CD8-positive, alpha-beta memory T cell (primary cell): Measurements from ENCODE around the gene BEND5. TPM values are rescaled to one million over a fixed set of nuclear protein-coding genes. Genes with fewer than 3 reads are reported as not detected.

Experiments used
- CTCF ChIA-PET: fragments of 350-600 bp; sonication (Branson Sonifier 250); formaldehyde crosslinking; loops from one replicate; lab custom pipeline; 2021; ENCODE audit warnings: antibody characterized with exemption; lab: Charles Lee
- POLR2A ChIA-PET: fragments of 350-600 bp; sonication (Branson Sonifier 250); formaldehyde crosslinking; loops from one replicate; lab custom pipeline; 2021; ENCODE audit warnings: antibody characterized with exemption; lab: Charles Lee
- DNase-seq, 5 donors: peaks; one replicate each; pipeline versions ENCODE4 v3.0.0 to v3.0.0-alpha.2; 2020 to 2022; ENCODE audit warnings: mixed read lengths in 1 of 5
- H3K27ac ChIP-seq: one replicate; pipeline ENCODE4 v1.7.0; 2013; ENCODE audit warnings: low read depth, mild to moderate bottlenecking, low read length, moderate library complexity
- H3K27me3 ChIP-seq: 2 replicates; pipeline ENCODE4 v1.7.0; 2013; ENCODE audit warnings: low read length, mild to moderate bottlenecking; ENCODE audit not compliant: insufficient read depth, poor library complexity, severe bottlenecking
- H3K36me3 ChIP-seq: 2 replicates; pipeline ENCODE4 v1.7.0; 2013; ENCODE audit warnings: mild to moderate bottlenecking, low read length, moderate library complexity; ENCODE audit not compliant: insufficient read depth
- H3K4me1 ChIP-seq: 2 replicates; pipeline ENCODE4 v1.7.0; 2013; ENCODE audit warnings: mild to moderate bottlenecking, low read length, moderate library complexity; ENCODE audit not compliant: insufficient read depth
- H3K4me3 ChIP-seq: 2 replicates; pipeline ENCODE4 v1.7.0; 2013; ENCODE audit warnings: mild to moderate bottlenecking, low read length
- H3K9me3 ChIP-seq: 2 replicates; pipeline ENCODE4 v1.7.0; 2013; ENCODE audit warnings: mild to moderate bottlenecking, low read length
- H3K27ac Mint-ChIP-seq, 8 donors: one replicate each; pipeline ENCODE4 v1.8.0; 2020 to 2021; ENCODE audit warnings: mixed read lengths in 8 of 8, mild to moderate bottlenecking in 6 of 8, inconsistent platforms in 3 of 8, moderate library complexity in 3 of 8
- H3K27me3 Mint-ChIP-seq, 2 donors: one replicate each; pipeline ENCODE4 v1.8.0; 2020 to 2021; ENCODE audit warnings: mixed read lengths in 2 of 2, mild to moderate bottlenecking in 1 of 2, moderate library complexity in 1 of 2
- H3K36me3 Mint-ChIP-seq, 3 donors: one replicate each; pipeline ENCODE4 v1.8.0; 2020 to 2021; ENCODE audit warnings: mixed read lengths in 3 of 3, inconsistent platforms in 1 of 3, mild to moderate bottlenecking in 1 of 3
- H3K4me1 Mint-ChIP-seq, 3 donors: one replicate each; pipeline ENCODE4 v1.8.0; 2020 to 2021; ENCODE audit warnings: mixed read lengths in 3 of 3, inconsistent platforms in 1 of 3, mild to moderate bottlenecking in 1 of 3
- H3K4me3 Mint-ChIP-seq, 7 donors: one replicate each; pipeline ENCODE4 v1.8.0; 2020 to 2021; ENCODE audit warnings: mixed read lengths in 7 of 7, mild to moderate bottlenecking in 6 of 7, moderate library complexity in 4 of 7, inconsistent platforms in 2 of 7
- H3K9me3 Mint-ChIP-seq, 5 donors: one replicate each; pipeline ENCODE4 v1.8.0; 2020 to 2022; ENCODE audit warnings: mixed read lengths in 5 of 5, mild to moderate bottlenecking in 3 of 5, moderate library complexity in 2 of 5, inconsistent platforms in 1 of 5
- polyA plus RNA-seq: library from polyadenylated mRNA; unstranded; fragments of 300-500 nt; fragmentation: Illumina TruSeq; gene quantifications from one replicate; pipeline ENCODE4 v1.2.3, GENCODE V29; 2021
- total RNA-seq, 2 experiments: library from RNA; stranded (reverse); gene quantifications; one replicate each; pipeline ENCODE4 v1.2.3, GENCODE V29; 2021

Gene BEND5
- total and polyA plus RNA-seq, 3 experiments from 2014 or later = 0.55 to 3.1 (median 1.1) TPM

- no peaks in the 10 kb centered on the region for H3K36me3 ChIP-seq
Measured at GRCh38 chr1:48746906-48747305, 29.8 kb downstream of the BEND5 start.

GRCh38 chr1:48744032-48744431 lies 32.7 kb downstream of the BEND5 start:
- no peak overlapping the region for H3K4me3 ChIP-seq
- ChIA-PET POLR2A (no interaction called here), CTCF (no interaction called here)
- H3K27me3 ChIP-seq = no peaks in the 10 kb centered on the region
- H3K36me3 ChIP-seq = no peaks in the 10 kb centered on the region
- H3K27ac ChIP-seq = no peak overlapping the region
- no peak for DNase-seq
- H3K4me1 ChIP-seq = no peaks in the 10 kb centered on the region
- H3K9me3 Mint-ChIP-seq = peaks cover 0 to 2% (median 0%) of the 10 kb centered on the region in 5 donors
- no peaks in the 10 kb centered on the region for H3K27me3 Mint-ChIP-seq
- no peak overlapping the region for H3K27ac Mint-ChIP-seq
- H3K4me3 Mint-ChIP-seq = no peak overlapping the region
- H3K36me3 Mint-ChIP-seq = peaks cover 0 to 2% (median 0%) of the 10 kb centered on the region in 3 donors
- H3K9me3 ChIP-seq = no peaks in the 10 kb centered on the region
- no peaks in the 10 kb centered on the region for H3K4me1 Mint-ChIP-seq

More at GRCh38 chr1:48746906-48747305, 29.8 kb downstream of the BEND5 start:
- CTCF ChIA-PET = no interaction called here
- H3K36me3 Mint-ChIP-seq = no peaks in the 10 kb centered on the region
- no peak for DNase-seq
- no peaks in the 10 kb centered on the region for H3K27me3 ChIP-seq
- POLR2A ChIA-PET = no interaction called here
- no peak overlapping the region for H3K4me3 Mint-ChIP-seq
- peaks cover 0 to 2% (median 0%) of the 10 kb centered on the region in 5 donors for H3K9me3 Mint-ChIP-seq
- H3K9me3 ChIP-seq = no peaks in the 10 kb centered on the region
- no peaks in the 10 kb centered on the region for H3K4me1 Mint-ChIP-seq
- no peak overlapping the region for H3K4me3 ChIP-seq
- no peak overlapping the region for H3K27ac Mint-ChIP-seq
- no peaks in the 10 kb centered on the region for H3K4me1 ChIP-seq
- H3K27ac ChIP-seq = no peak overlapping the region
- H3K27me3 Mint-ChIP-seq = peaks cover 0 to 2% of the 10 kb centered on the region in 2 donors

DNA sequence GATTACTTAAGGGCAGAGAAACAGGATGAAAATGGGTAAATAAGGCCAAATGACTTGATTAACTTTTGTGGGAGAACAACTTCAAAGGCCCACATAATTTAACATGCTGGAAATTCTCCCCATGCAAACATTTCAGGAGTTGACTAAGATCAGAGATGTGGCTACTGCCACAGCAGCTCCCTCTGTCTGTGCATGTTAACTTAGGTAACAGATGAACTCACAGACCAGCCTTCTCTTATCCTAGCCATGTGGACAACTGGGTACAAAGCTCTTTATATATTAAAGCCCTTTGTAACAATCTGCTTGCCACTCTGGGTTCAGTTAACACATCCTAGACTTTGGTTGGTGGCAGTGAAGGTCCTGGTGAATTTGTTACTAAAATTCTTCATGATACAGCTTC lies 33.2 kb downstream of the BEND5 start:
- no peak overlapping the region for H3K27ac Mint-ChIP-seq
- ChIA-PET CTCF (no interaction called here), POLR2A (no interaction called here)
- H3K9me3 Mint-ChIP-seq = peaks cover 0 to 2% (median 0%) of the 10 kb centered on the region in 5 donors
- Histone ChIP-seq H3K9me3 (no peaks in the 10 kb centered on the region), H3K27me3 (no peaks in the 10 kb centered on the region), H3K27ac (no peak overlapping the region), H3K4me1 (no peaks in the 10 kb centered on the region), H3K36me3 (no peaks in the 10 kb centered on the region), H3K4me3 (no peak overlapping the region)
- H3K36me3 Mint-ChIP-seq = peaks cover 0 to 4% (median 0%) of the 10 kb centered on the region in 3 donors
- no peaks in the 10 kb centered on the region for H3K27me3 Mint-ChIP-seq
- no peak overlapping the region for H3K4me3 Mint-ChIP-seq
- H3K4me1 Mint-ChIP-seq = no peaks in the 10 kb centered on the region
- no peak for DNase-seq

- peaks cover 0 to 4% (median 0%) of the 10 kb centered on the region in 3 donors for H3K36me3 Mint-ChIP-seq
- Histone ChIP-seq H3K9me3 (no peaks in the 10 kb centered on the region), H3K4me1 (no peaks in the 10 kb centered on the region), H3K4me3 (no peak overlapping the region), H3K27ac (no peak overlapping the region), H3K27me3 (no peaks in the 10 kb centered on the region), H3K36me3 (no peaks in the 10 kb centered on the region)
- no peak overlapping the region for H3K27ac Mint-ChIP-seq
- no peaks in the 10 kb centered on the region for H3K4me1 Mint-ChIP-seq
- ChIA-PET CTCF (no interaction called here), POLR2A (no interaction called here)
- no peak for DNase-seq
- no peak overlapping the region for H3K4me3 Mint-ChIP-seq
- no peaks in the 10 kb centered on the region for H3K27me3 Mint-ChIP-seq
- peaks cover 0 to 5% (median 0%) of the 10 kb centered on the region in 5 donors for H3K9me3 Mint-ChIP-seq
Measured at GRCh38 chr1:48741380-48741779, 35.3 kb downstream of the BEND5 start.

GRCh38 chr1:48740621-48741020 lies 36.1 kb downstream of the BEND5 start:
- no peaks in the 10 kb centered on the region for H3K4me1 Mint-ChIP-seq
- no peak overlapping the region for H3K27ac Mint-ChIP-seq
- no peak overlapping the region for H3K27ac ChIP-seq
- H3K36me3 Mint-ChIP-seq = peaks cover 0 to 6% (median 0%) of the 10 kb centered on the region in 3 donors
- DNase-seq = no peak
- peaks cover 0 to 5% (median 0%) of the 10 kb centered on the region in 5 donors for H3K9me3 Mint-ChIP-seq
- no peaks in the 10 kb centered on the region for H3K27me3 Mint-ChIP-seq
- ChIA-PET CTCF (no interaction called here), POLR2A (no interaction called here)
- H3K27me3 ChIP-seq = no peaks in the 10 kb centered on the region
- no peak overlapping the region for H3K4me3 Mint-ChIP-seq
- no peak overlapping the region for H3K4me3 ChIP-seq
- no peaks in the 10 kb centered on the region for H3K9me3 ChIP-seq
- H3K4me1 ChIP-seq = no peaks in the 10 kb centered on the region
- H3K36me3 ChIP-seq = no peaks in the 10 kb centered on the region

DNA sequence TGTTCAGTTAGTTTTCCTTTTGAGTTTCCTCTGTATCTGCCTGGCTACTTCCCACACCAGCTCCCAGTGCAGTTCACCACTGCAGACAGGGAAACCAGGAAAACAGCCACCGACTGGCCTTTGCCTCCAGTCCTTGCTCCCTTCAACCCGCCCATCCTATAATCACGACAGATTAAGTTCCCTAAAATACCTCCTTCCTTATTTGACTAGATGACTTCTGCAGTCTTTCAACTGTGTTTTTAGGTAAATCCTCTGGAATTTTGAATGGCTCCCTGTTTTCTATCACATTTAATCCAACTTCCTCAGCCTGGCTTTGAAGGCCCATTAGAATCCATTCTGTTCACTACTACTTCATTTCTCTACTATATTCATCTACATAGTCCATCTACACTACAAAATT lies 37.6 kb downstream of the BEND5 start:
- Histone ChIP-seq H3K9me3 (no peaks in the 10 kb centered on the region), H3K27ac (no peak overlapping the region), H3K4me1 (no peaks in the 10 kb centered on the region), H3K36me3 (no peaks in the 10 kb centered on the region), H3K27me3 (no peaks in the 10 kb centered on the region), H3K4me3 (no peak overlapping the region)
- no peak overlapping the region for H3K4me3 Mint-ChIP-seq
- peaks cover 0 to 12% (median 0%) of the 10 kb centered on the region in 3 donors for H3K36me3 Mint-ChIP-seq
- H3K27me3 Mint-ChIP-seq = no peaks in the 10 kb centered on the region
- POLR2A ChIA-PET = no interaction called here
- CTCF ChIA-PET = no interaction called here
- no peak overlapping the region for H3K27ac Mint-ChIP-seq
- H3K4me1 Mint-ChIP-seq = no peaks in the 10 kb centered on the region
- peaks cover 0 to 3% (median 0%) of the 10 kb centered on the region in 5 donors for H3K9me3 Mint-ChIP-seq
- DNase-seq = no peak

GRCh38 chr1:48738356-48738755 lies 38.3 kb downstream of the BEND5 start:
- no peaks in the 10 kb centered on the region for H3K4me1 Mint-ChIP-seq
- no peak overlapping the region for H3K27ac ChIP-seq
- H3K36me3 ChIP-seq = no peaks in the 10 kb centered on the region
- peaks cover 0 to 3% (median 0%) of the 10 kb centered on the region in 5 donors for H3K9me3 Mint-ChIP-seq
- H3K4me3 Mint-ChIP-seq = peak overlapping the region in 1 of 7 donors; percentile 2
- H3K27ac Mint-ChIP-seq = no peak overlapping the region
- H3K27me3 ChIP-seq = no peaks in the 10 kb centered on the region
- no peaks in the 10 kb centered on the region for H3K27me3 Mint-ChIP-seq
- ChIA-PET CTCF (no interaction called here), POLR2A (no interaction called here)
- H3K4me3 ChIP-seq = no peak overlapping the region
- H3K4me1 ChIP-seq = no peaks in the 10 kb centered on the region
- DNase-seq = no peak
- H3K9me3 ChIP-seq = no peaks in the 10 kb centered on the region
- peaks cover 0 to 14% (median 0%) of the 10 kb centered on the region in 3 donors for H3K36me3 Mint-ChIP-seq

- Histone ChIP-seq H3K36me3 (no peaks in the 10 kb centered on the region), H3K27ac (no peak overlapping the region), H3K4me1 (no peaks in the 10 kb centered on the region), H3K27me3 (no peaks in the 10 kb centered on the region), H3K4me3 (no peak overlapping the region), H3K9me3 (no peaks in the 10 kb centered on the region)
- Mint-ChIP-seq H3K9me3 (peaks cover 0 to 3% (median 0%) of the 10 kb centered on the region in 5 donors), H3K4me3 (no peak overlapping the region), H3K27me3 (no peaks in the 10 kb centered on the region), H3K36me3 (peaks cover 0 to 12% (median 0%) of the 10 kb centered on the region in 3 donors), H3K27ac (no peak overlapping the region), H3K4me1 (no peaks in the 10 kb centered on the region)
- no peak for DNase-seq
- POLR2A ChIA-PET = no interaction called here
- CTCF ChIA-PET = interaction anchor here (1.3 kb wide), 1 partner anchor 41 kb away, joined by 3 read pairs; the partner anchor contains the start of gene BEND5
Measured at GRCh38 chr1:48735796-48736195, 40.9 kb downstream of the BEND5 start.
